GM12878 (cell line): Measurements from ENCODE around the gene SSBP2. TPM values are rescaled to one million over a fixed set of nuclear protein-coding genes. Genes with fewer than 3 reads are reported as not detected.

Source experiments
- ATAC-seq: fragments of 200-7000 bp; cut with Tn5 transposase; 3 replicates; pipeline ENCODE4 v1.9.1; 2020; ENCODE audit warnings: mild to moderate bottlenecking, moderate library complexity
- BruUV-seq: library from RNA; stranded (reverse); fragments of 400-500 nt; replicated peaks from 2 replicates; lab custom pipeline; 2021; lab: Mats Ljungman, UMichigan
- CTCF ChIA-PET: fragments of 300-600 bp; sonication (Branson Sonifier 250); formaldehyde crosslinking; extraction: SDS; loops from one replicate; lab custom pipeline; 2021; ENCODE audit warnings: inconsistent platforms; lab: Yijun Ruan, JAX
- POLR2A ChIA-PET: fragments of 350-600 bp; formaldehyde crosslinking; extraction: SDS; loops from one replicate; lab custom pipeline; 2021; ENCODE audit warnings: inconsistent platforms; lab: Charles Lee
- RAD21 ChIA-PET: fragments of 300-600 bp; sonication (Branson Sonifier 250); formaldehyde crosslinking; loops from one replicate; lab custom pipeline; 2023; ENCODE audit warnings: antibody characterized with exemption; ENCODE audit not compliant: unreplicated experiment; lab: Charles Lee
- SMC1A ChIA-PET: fragments of 300-600 bp; sonication (Branson Sonifier 250); formaldehyde crosslinking; loops from one replicate; lab custom pipeline; 2023; ENCODE audit not compliant: unreplicated experiment, uncharacterized antibody; lab: Charles Lee
- DNase-seq: peaks from one replicate; pipeline ENCODE4 v3.0.0-alpha.2; 2011; ENCODE audit warnings: low read depth, low spot score
- FAIRE-seq: peaks from 3 replicates; lab custom pipeline; 2011; peaks lifted over from hg19 to GRCh38; lab: Jason Lieb, UNC
- H2AFZ ChIP-seq: 2 replicates; pipeline ENCODE4 v1.6.0; 2011; ENCODE audit warnings: low read depth, low read length, control low read depth; ENCODE audit not compliant: control insufficient read depth
- H3K27ac ChIP-seq: 2 replicates; pipeline ENCODE4 v1.5.1; 2011; ENCODE audit warnings: control low read depth; ENCODE audit not compliant: control insufficient read depth, insufficient read depth
- H3K27me3 ChIP-seq, 2 experiments: replicated peaks in 1 of 2; 2 replicates each; pipeline versions ENCODE4 v1.6.0 to v1.6.1; 2011; ENCODE audit warnings: low read length in 1 of 2; ENCODE audit not compliant: control insufficient read depth in 2 of 2, insufficient read depth in 2 of 2
- H3K36me3 ChIP-seq, 2 experiments: 2 replicates each; pipeline ENCODE4 v1.5.1; 2011; ENCODE audit warnings: low read length in 1 of 2; ENCODE audit not compliant: control insufficient read depth in 2 of 2, insufficient read depth in 2 of 2
- H3K4me1 ChIP-seq: 2 replicates; pipeline ENCODE4 v1.6.1; 2011; ENCODE audit warnings: mild to moderate bottlenecking, low read length, moderate library complexity, mixed read lengths; ENCODE audit not compliant: control insufficient read depth, insufficient read depth
- H3K4me2 ChIP-seq: 2 replicates; pipeline ENCODE4 v1.6.0; 2011; ENCODE audit warnings: control low read depth; ENCODE audit not compliant: control insufficient read depth, insufficient read depth
- H3K4me3 ChIP-seq: fragments of 200-600 bp; sonication (generic); 2 replicates; pipeline ENCODE4 v1.5.1; 2016
- H3K79me2 ChIP-seq: 2 replicates; pipeline ENCODE4 v1.6.0; 2011; ENCODE audit warnings: low read length; ENCODE audit not compliant: control insufficient read depth, insufficient read depth
- H3K9ac ChIP-seq: 2 replicates; pipeline ENCODE4 v1.8.0; 2011; ENCODE audit warnings: low read length, control low read depth, mixed read lengths; ENCODE audit not compliant: control insufficient read depth, insufficient read depth
- H3K9me3 ChIP-seq: replicated peaks from 3 replicates; pipeline ENCODE4 v1.5.1; 2011; ENCODE audit warnings: mild to moderate bottlenecking, low read length; ENCODE audit not compliant: control insufficient read depth, insufficient read depth
- H4K20me1 ChIP-seq: 2 replicates; pipeline ENCODE4 v1.6.0; 2011; ENCODE audit not compliant: control insufficient read depth, insufficient read depth
- BACH1 ChIP-seq: fragments of 450-650 bp; IDR thresholded peaks from 2 replicates; pipeline ENCODE4 v1.6.1; 2017; ENCODE audit warnings: mild to moderate bottlenecking, borderline replicate concordance
- BCL11A ChIP-seq: IDR thresholded peaks from 2 replicates; pipeline ENCODE4 v1.6.1; 2011; ENCODE audit warnings: low read depth, low read length
- DPF2 ChIP-seq: fragments of 450-650 bp; IDR thresholded peaks from 2 replicates; pipeline ENCODE4 v1.6.1; 2017; ENCODE audit warnings: mild to moderate bottlenecking
- HDAC2 ChIP-seq: fragments of 200-600 bp; sonication (generic); IDR thresholded peaks from 2 replicates; pipeline ENCODE4 v1.6.1; 2017
- MEF2B ChIP-seq: fragments of 450-650 bp; IDR thresholded peaks from 2 replicates; pipeline ENCODE4 v1.6.1; 2018; ENCODE audit warnings: mild to moderate bottlenecking, moderate library complexity; ENCODE audit not compliant: partially characterized antibody, poor library complexity, severe bottlenecking
- MXI1 ChIP-seq: fragments of 150-350 bp; IDR thresholded peaks from 2 replicates; pipeline ENCODE4 v1.6.1; 2011; ENCODE audit warnings: low read depth, mild to moderate bottlenecking, inconsistent platforms, low read length, improper control_type of control experiment
- NBN ChIP-seq: fragments of 450-650 bp; IDR thresholded peaks from 2 replicates; pipeline ENCODE4 v1.6.1; 2016
- NKRF ChIP-seq: fragments of 450-650 bp; conservative IDR thresholded peaks from 2 replicates; pipeline ENCODE4 v1.6.1; 2017; ENCODE audit warnings: mild to moderate bottlenecking, moderate library complexity
- NR2C2 ChIP-seq: IDR thresholded peaks from 2 replicates; pipeline ENCODE4 v1.6.1; 2011; ENCODE audit warnings: borderline replicate concordance, low read depth; ENCODE audit not compliant: control insufficient read depth, insufficient read length
- PRDM15 ChIP-seq: fragments of 450-650 bp; formaldehyde crosslinking; IDR thresholded peaks from 2 replicates; pipeline ENCODE4 v1.4.0; 2020; ENCODE audit warnings: mild to moderate bottlenecking, moderate library complexity
- RB1 ChIP-seq: fragments of 450-650 bp; formaldehyde crosslinking; IDR thresholded peaks from 2 replicates; pipeline ENCODE4 v1.6.1; 2017; ENCODE audit warnings: mild to moderate bottlenecking, borderline replicate concordance
- RBBP5 ChIP-seq: fragments of 200-600 bp; sonication (generic); conservative IDR thresholded peaks from 2 replicates; pipeline ENCODE4 v1.6.1; 2016
- RCOR1 ChIP-seq: conservative IDR thresholded peaks from 2 replicates; pipeline ENCODE4 v1.6.1; 2012; ENCODE audit warnings: low read depth, low read length, improper control_type of control experiment
- SREBF1 ChIP-seq: IDR thresholded peaks from 2 replicates; pipeline ENCODE4 v1.6.1; 2012; ENCODE audit warnings: mild to moderate bottlenecking, low read length
- TAF1 ChIP-seq: IDR thresholded peaks from 2 replicates; pipeline ENCODE4 v1.6.1; 2011; ENCODE audit warnings: mild to moderate bottlenecking, low read depth, low read length, borderline replicate concordance
- TBL1XR1 ChIP-seq: IDR thresholded peaks from 2 replicates; pipeline ENCODE4 v1.6.1; 2012; ENCODE audit warnings: low read depth, low read length, improper control_type of control experiment
- USF1 ChIP-seq: IDR thresholded peaks from 2 replicates; pipeline ENCODE4 v1.6.1; 2011; ENCODE audit warnings: borderline replicate concordance, low read depth, mild to moderate bottlenecking, moderate library complexity, mixed read lengths, low read length; ENCODE audit not compliant: insufficient read depth; ENCODE audit errors: extremely low read length
- in situ Hi-C: fragments of 300-500 bp; cut with MboI; formaldehyde crosslinking; loops from 9 replicates; pipeline ENCODE4 v1.14.3; 2018; ENCODE audit warnings: mixed read lengths
- intact Hi-C: fragments of 100-400 bp; cut with micrococcal nuclease; formaldehyde crosslinking; loops from one replicate; pipeline ENCODE4 v1.14.2; 2022; ENCODE audit not compliant: unreplicated experiment
- polyA plus RNA-seq, 11 experiments: library from polyadenylated mRNA; depleted of rRNA in 4 of 11; unstranded in 6 of 11; stranded (reverse) in 5 of 11; fragments of >200 nt; fragmentation: Nextera tagmentation in 4 of 11; fragmentation: Illumina TruSeq in 1 of 11; extraction: Ambion mirVana in 4 of 11; extraction: Trizol in 1 of 11; gene quantifications; 1 replicate in 1 of 11; 2 replicates in 10 of 11; pipeline versions ENCODE4 v1.2.1 to v1.2.3, GENCODE V29; 2011 to 2016; ENCODE audit warnings: inconsistent platforms in 2 of 11, missing spikeins in 2 of 11, low read depth in 1 of 11
- total RNA-seq, 4 experiments: library from RNA; depleted of rRNA in 3 of 4; stranded (reverse); fragments of >200 nt in 3 of 4; fragmentation: Illumina TruSeq in 1 of 4; extraction: Trizol in 1 of 4; gene quantifications; 2 replicates each; pipeline versions ENCODE4 v1.2.1 to v1.2.3, GENCODE V29; 2013 to 2021
- TF ChIP-seq, protein P1 (sequence below), 3 experiments: IDR thresholded peaks in 2 of 3; conservative IDR thresholded peaks in 1 of 3; 2 replicates each; pipeline ENCODE4 v1.5.1; 2011; ENCODE audit warnings: low read depth in 3 of 3, low read length in 3 of 3, mild to moderate bottlenecking in 3 of 3, control low read depth in 2 of 3, moderate library complexity in 2 of 3, inconsistent platforms in 1 of 3, mixed read lengths in 1 of 3; ENCODE audit not compliant: control insufficient read depth in 2 of 3, insufficient read depth in 1 of 3; ENCODE audit errors: extremely low read depth in 1 of 3

The SSBP2 gene
- total and polyA plus RNA-seq, 10 of the 15 experiments (the other 5 are each of a cell fraction or from before 2014, with no cell fraction given) = 52.2 to 132 (median 110) TPM

- CTCF ChIA-PET = interaction anchor here (1.2 kb wide), 1 partner anchor 8 kb away, joined by 3 read pairs; no protein-coding TSS in a partner anchor
- Histone ChIP-seq H3K36me3 (no peaks in the 10 kb centered on the region), H3K27ac (no peak overlapping the region), H3K4me2 (no peak overlapping the region), H3K79me2 (no peaks in the 10 kb centered on the region), H3K4me1 (no peaks in the 10 kb centered on the region), H3K4me3 (no peak overlapping the region), H3K27me3 (no peaks in the 10 kb centered on the region), H3K9ac (no peak overlapping the region), H4K20me1 (no peaks in the 10 kb centered on the region), H3K9me3 (no peaks in the 10 kb centered on the region), H2AFZ (no peak overlapping the region)
- SMC1A ChIA-PET = interaction anchor here (1.5 kb wide), 1 partner anchor 322 kb away, joined by 5 read pairs; no protein-coding TSS in a partner anchor
- POLR2A ChIA-PET = no interaction called here
- no TSS peak for BruUV-seq
- intact Hi-C loops = no loop called here
- RAD21 ChIA-PET = interaction anchor here (0.7 kb wide), 1 partner anchor 714 kb away, joined by 3 read pairs; no protein-coding TSS in a partner anchor
- DNase-seq (no peak), FAIRE-seq (no peak), ATAC-seq (no peak)
- in situ Hi-C loops = no loop called here
- no peak for TF ChIP-seq SREBF1
- no peak for TF ChIP-seq HDAC2
- TF ChIP-seq NBN = no peak
- TF ChIP-seq USF1 = no peak
- TF ChIP-seq BACH1 = no peak
- no peak for TF ChIP-seq TBL1XR1
- TF ChIP-seq PRDM15 (CRISPR knock-in tag) = no peak
- TF ChIP-seq, protein P1, sequence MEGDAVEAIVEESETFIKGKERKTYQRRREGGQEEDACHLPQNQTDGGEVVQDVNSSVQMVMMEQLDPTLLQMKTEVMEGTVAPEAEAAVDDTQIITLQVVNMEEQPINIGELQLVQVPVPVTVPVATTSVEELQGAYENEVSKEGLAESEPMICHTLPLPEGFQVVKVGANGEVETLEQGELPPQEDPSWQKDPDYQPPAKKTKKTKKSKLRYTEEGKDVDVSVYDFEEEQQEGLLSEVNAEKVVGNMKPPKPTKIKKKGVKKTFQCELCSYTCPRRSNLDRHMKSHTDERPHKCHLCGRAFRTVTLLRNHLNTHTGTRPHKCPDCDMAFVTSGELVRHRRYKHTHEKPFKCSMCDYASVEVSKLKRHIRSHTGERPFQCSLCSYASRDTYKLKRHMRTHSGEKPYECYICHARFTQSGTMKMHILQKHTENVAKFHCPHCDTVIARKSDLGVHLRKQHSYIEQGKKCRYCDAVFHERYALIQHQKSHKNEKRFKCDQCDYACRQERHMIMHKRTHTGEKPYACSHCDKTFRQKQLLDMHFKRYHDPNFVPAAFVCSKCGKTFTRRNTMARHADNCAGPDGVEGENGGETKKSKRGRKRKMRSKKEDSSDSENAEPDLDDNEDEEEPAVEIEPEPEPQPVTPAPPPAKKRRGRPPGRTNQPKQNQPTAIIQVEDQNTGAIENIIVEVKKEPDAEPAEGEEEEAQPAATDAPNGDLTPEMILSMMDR (IDR thresholded peaks at IDR 0.05 in 2 of 3, conservative IDR thresholded peaks at IDR 0.05 in 1 of 3; ENCODE audit: control insufficient read depth in 2 of 3, extremely low read depth in 1 of 3, insufficient read depth in 1 of 3, low read depth in 3 of 3, low read length in 3 of 3) = no peak
- TF ChIP-seq NR2C2 = no peak
- TF ChIP-seq RB1 = no peak
- no peak for TF ChIP-seq TAF1
- TF ChIP-seq MXI1 = no peak
- no peak for TF ChIP-seq DPF2
- TF ChIP-seq MEF2B = no peak
- TF ChIP-seq NKRF = no peak
- no peak for TF ChIP-seq RCOR1
- no peak for TF ChIP-seq RBBP5
- no peak for TF ChIP-seq BCL11A
Measured at GRCh38 chr5:81517462-81517861, 233.4 kb downstream of the SSBP2 start.
